Skin of body (tissue), 2 donors: Measurements from ENCODE around the gene CEP104. TPM values are rescaled to one million over a fixed set of nuclear protein-coding genes. Genes with fewer than 3 reads are reported as not detected.

Experiments used
- DNase-seq: peaks from one replicate; lab custom pipeline; 2025; lab: John Stamatoyannopoulos, UW
- total RNA-seq: library from RNA; depleted of rRNA; stranded (reverse); fragments of >200 nt; gene quantifications from one replicate; pipeline ENCODE4 v1.2.3, GENCODE V29; 2014

CEP104 gene
- 30.7 TPM for total RNA-seq

GRCh38 chr1:3856923-3857790 lies at the start of gene CEP104, which contains the start of gene DFFB:
Gene CEP104, minus strand, starts transcription at chr1:3857211. Its CDS starts 4,804 bp downstream, at chr1:3852407.
Gene DFFB, plus strand, starts transcription at chr1:3857476. Its CDS starts 128 bp downstream, at chr1:3857604.
- peak; percentile 58 for DNase-seq

- DNase-seq = no peak
These were observed 49.6 kb upstream of the CEP104 start for GRCh38 chr1:3906672-3907020.

- DNase-seq = no peak
These were observed 49.1 kb upstream of the CEP104 start for GRCh38 chr1:3905953-3906671.

GRCh38 chr1:3905266-3905952 lies 48.4 kb upstream of the CEP104 start:
- DNase-seq = no peak

- no peak for DNase-seq
These were observed 47.8 kb upstream of the CEP104 start for GRCh38 chr1:3904843-3905185.

GRCh38 chr1:3904006-3904842 lies 47.2 kb upstream of the CEP104 start:
- no peak for DNase-seq

- DNase-seq = no peak
These were observed 46.4 kb upstream of the CEP104 start for GRCh38 chr1:3903141-3904005.

- no peak for DNase-seq
These were observed 45.6 kb upstream of the CEP104 start for GRCh38 chr1:3902571-3903091.

GRCh38 chr1:3902111-3902511 lies 45.1 kb upstream of the CEP104 start:
- DNase-seq = no peak

- DNase-seq = peak; percentile 89
These were observed 44.0 kb upstream of the CEP104 start for GRCh38 chr1:3900969-3901529.

- DNase-seq = peak; percentile 99
These were observed 43.3 kb upstream of the CEP104 start, which contains the start of gene C1orf174 for GRCh38 chr1:3900150-3900968. Gene C1orf174, minus strand, starts transcription at chr1:3900272. Its CDS starts 86 bp downstream, at chr1:3900186.

GRCh38 chr1:3899754-3900149 lies 42.7 kb upstream of the CEP104 start:
- no peak for DNase-seq

GRCh38 chr1:3898994-3899753 lies 42.2 kb upstream of the CEP104 start:
- no peak for DNase-seq

GRCh38 chr1:3898475-3898735 lies 41.4 kb upstream of the CEP104 start:
- DNase-seq = no peak

- DNase-seq = no peak
These were observed 39.5 kb upstream of the CEP104 start for GRCh38 chr1:3896396-3897000.

GRCh38 chr1:3895951-3896325 lies 38.9 kb upstream of the CEP104 start:
- DNase-seq = no peak

GRCh38 chr1:3895279-3895950 lies 38.4 kb upstream of the CEP104 start:
- no peak for DNase-seq
